HFF-Myc (cell line): Measurements from ENCODE around the gene LY86.

Experiments
- DNase-seq: peaks from one replicate; pipeline ENCODE4 v3.0.0-alpha.2; 2011; ENCODE audit warnings: low read depth; ENCODE audit errors: extremely low read depth
- H3K4me3 ChIP-seq: replicated peaks from 2 replicates; pipeline ENCODE4 v1.5.1; 2011; ENCODE audit warnings: low read depth, mild to moderate bottlenecking, control low read depth, low read length
- CTCF ChIP-seq: IDR thresholded peaks from 2 replicates; pipeline ENCODE4 v1.5.1; 2012; ENCODE audit warnings: mild to moderate bottlenecking, low read depth, low read length, control low read depth; ENCODE audit errors: missing control alignments

Gene LY86

DNA sequence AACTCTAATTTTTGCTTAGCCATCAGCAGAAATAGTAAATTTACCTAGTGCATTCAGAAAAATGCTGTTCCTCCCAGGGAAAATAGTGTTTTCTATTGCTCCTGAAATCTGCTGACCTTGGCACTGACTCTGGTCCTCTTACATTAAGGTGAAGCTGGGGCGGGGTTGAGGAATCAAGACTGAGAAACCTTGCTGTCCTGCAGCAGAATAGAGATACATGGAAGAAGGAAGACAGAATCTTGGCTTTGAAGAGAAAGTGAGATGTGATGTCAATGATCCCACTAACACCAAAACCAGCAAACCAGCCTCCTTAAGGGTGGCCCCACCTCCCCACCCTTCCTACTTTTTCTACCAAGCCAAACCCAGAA lies 840 bp upstream of the LY86 start:
- DNase-seq = no peak
- H3K4me3 ChIP-seq = no peak overlapping the region
- TF ChIP-seq CTCF = no peak

- TF ChIP-seq CTCF = no peak
- no peak overlapping the region for H3K4me3 ChIP-seq
- no peak for DNase-seq
These were observed 597 bp downstream of the LY86 start for GRCh38 chr6:6588924-6589709.

GRCh38 chr6:6590530-6590929 lies 2.0 kb downstream of the LY86 start:
- no peak for DNase-seq
- no peak for TF ChIP-seq CTCF
- no peak overlapping the region for H3K4me3 ChIP-seq

- H3K4me3 ChIP-seq = no peak overlapping the region
- no peak for DNase-seq
- no peak for TF ChIP-seq CTCF
These were observed 3.4 kb downstream of the LY86 start for GRCh38 chr6:6591778-6592465.

DNA sequence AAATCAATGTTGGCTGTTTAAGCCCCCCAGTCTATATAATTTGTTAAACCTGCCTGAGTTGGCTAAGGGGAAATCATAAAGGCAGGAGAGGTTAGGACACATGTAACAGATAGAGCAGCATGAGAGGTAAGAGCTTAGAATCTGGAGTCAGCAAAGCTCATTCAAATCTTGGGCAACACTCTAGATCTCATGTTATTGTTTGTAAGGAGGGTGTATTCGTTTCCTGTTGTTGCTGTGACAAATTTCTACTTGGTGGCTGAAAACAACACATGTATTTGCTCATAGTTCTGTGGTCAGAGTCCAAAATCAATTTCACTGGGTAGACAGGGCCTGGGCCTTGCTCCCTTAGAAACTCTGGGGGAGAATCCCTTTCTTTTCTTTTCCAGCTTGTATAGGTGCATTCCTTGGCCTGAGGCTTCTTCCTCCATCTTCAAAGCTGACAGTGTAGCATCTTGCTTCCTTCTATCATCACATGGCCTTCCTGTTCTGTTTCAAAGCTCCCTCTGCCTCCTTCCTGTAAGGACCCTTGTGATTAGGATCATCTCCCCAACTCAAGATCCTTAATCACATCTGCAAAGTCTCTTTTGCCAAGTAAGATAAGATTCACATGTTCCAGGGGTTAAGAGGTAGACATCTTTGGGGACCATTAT lies 4.4 kb downstream of the LY86 start:
- DNase-seq = no peak
- H3K4me3 ChIP-seq = no peak overlapping the region
- no peak for TF ChIP-seq CTCF

GRCh38 chr6:6593867-6594468 lies 5.4 kb downstream of the LY86 start:
- H3K4me3 ChIP-seq = no peak overlapping the region
- TF ChIP-seq CTCF = no peak

More at GRCh38 chr6:6593867-6594468, 5.4 kb downstream of the LY86 start:
- DNase-seq = no peak
